CMK (cell line): ENCODE measurements around the gene OPN1LW.
"Not testable (repeated sequence)": the region's sequence is repeated elsewhere in the genome, so short reads cannot be mapped to it uniquely, and the experiment has no call there.

Experiments
- DNase-seq: peaks from one replicate; pipeline ENCODE4 v3.0.0-alpha.2; 2010; ENCODE audit warnings: low read depth

Gene OPN1LW

DNA sequence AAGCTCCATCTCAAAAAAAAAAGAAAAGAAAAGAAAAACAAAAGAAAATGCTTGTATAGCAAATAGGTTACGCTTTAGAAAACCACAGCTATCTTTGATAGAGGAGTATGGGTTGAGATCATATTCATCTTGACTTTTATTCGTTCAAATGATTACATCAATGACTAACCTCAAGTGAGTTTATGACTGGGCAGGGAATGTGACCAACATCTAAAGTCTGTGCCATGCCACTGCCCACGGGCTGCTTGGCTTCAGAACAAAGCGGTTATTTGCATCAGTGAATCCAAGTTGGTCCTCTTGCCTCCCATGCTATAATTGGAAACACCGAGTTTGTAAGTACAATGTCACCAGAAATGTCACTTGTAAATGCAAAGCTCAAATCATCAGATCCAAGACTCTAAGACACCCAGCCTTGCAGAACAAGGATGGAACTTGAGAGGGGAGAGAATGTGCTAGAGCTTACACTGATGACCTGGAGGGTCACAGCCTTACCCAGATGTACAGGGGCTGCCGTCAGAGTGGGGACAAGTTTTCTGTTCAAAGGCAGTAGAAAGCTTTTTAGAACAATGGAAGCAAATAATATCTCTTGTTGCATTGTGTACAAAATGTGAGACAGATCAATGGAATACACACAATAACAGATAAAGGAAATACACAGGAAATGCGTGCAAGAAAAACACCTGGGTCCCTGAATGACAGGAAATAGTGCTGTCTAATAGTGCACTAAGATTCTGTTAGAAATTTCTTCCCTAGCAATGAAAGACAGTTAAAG, 8.4 kb upstream of the OPN1LW start:
- no peak for DNase-seq

- peak; percentile 24 for DNase-seq
These were observed 7.3 kb upstream of the OPN1LW start for GRCh38 chrX:154136627-154137161.

DNA sequence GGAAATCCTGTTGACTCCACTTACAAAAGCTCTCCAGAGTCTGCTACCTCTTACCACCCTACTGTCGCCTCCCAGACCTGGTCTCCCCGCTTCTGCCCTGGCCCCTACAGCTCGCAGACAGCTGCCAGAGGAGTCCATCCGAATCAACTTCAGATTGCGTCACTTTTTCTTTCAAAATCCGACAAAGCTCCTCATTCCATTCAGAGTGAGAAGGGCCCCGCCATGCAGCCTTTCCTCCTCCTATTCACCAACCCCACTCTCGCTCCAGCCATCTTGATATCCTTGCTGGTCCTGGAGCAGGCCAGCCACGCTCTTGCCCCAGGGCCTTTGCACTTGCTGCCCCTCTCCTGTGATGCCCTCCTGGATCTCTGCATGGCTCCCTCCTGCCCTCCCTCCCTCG, 5.2 kb upstream of the OPN1LW start:
- no peak for DNase-seq

DNA sequence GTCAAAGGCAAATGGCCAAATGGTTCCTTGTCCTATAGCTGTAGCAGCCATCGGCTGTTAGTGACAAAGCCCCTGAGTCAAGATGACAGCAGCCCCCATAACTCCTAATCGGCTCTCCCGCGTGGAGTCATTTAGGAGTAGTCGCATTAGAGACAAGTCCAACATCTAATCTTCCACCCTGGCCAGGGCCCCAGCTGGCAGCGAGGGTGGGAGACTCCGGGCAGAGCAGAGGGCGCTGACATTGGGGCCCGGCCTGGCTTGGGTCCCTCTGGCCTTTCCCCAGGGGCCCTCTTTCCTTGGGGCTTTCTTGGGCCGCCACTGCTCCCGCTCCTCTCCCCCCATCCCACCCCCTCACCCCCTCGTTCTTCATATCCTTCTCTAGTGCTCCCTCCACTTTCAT, 3.8 kb upstream of the OPN1LW start:
- DNase-seq, result no peak

GRCh38 chrX:154140742-154141141, 3.3 kb upstream of the OPN1LW start:
- no peak for DNase-seq

DNA sequence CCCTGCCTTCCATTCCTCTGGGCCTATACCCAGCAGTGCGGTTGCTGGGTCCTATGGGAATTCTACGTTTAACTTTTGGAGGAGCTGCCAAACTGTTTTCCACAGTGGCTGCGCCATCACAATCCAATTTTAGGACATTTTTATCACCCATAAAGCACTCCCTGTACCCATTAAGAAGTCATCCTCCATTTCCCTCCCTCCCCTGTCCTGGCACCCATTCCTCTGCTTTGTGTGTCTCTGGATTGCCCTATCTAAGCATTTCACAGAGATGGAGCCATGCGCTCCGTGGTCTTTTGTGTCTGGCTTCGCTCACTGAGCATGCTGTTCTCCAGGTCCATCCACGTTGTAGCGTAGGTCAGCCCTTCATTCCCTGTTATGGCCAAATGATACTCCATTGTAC, 1.7 kb upstream of the OPN1LW start:
- DNase-seq, result no peak

- DNase-seq, result no peak
These were observed 895 bp upstream of the OPN1LW start for GRCh38 chrX:154142950-154143745.

DNA sequence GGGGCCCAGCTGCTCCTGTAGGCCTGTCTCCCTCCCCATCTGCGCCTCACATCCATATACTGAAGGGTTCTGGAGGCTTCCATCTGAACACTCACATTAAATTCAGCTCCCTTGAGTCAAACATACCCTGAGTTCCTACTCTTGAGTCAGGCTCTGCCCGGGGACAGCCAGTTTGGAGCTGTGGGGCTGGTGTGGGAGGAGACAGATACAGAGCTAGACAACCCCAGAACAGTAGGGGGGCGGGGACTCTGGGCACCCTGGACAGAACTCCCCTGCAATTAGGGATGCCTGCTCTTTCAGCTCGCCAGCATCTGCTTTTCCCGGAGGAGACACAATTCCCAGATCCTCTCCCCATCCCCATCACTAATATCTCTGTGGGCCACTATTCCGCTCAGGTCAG, 7.0 kb downstream of the OPN1LW start:
- not testable (repeated sequence) for DNase-seq

- DNase-seq, result not testable (repeated sequence)
These were observed 12.2 kb downstream of the OPN1LW start for GRCh38 chrX:154156221-154156620.

DNA sequence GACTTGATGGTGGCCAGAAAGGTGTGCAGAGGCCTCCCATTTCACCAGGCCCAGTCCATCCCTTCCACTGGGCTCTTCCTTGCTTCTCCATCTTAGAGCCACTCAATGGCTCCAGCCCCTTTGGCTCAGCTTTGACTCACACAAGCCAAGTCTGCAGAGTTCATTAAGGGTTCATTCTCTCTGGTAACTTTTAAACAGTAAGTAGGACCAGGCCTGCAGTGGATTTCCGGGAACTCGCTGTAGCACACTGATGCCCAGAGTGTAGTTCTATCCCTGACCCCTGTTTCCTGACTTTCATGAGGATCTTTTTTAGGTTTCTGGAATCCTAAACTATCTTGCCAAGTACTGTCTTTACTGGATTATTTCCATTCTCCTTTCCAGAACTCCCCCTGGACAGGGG, 13.2 kb downstream of the OPN1LW start:
- DNase-seq, result not testable (repeated sequence)

GRCh38 chrX:154159345-154159744, 15.3 kb downstream of the OPN1LW start:
- DNase-seq, result not testable (repeated sequence)

DNA sequence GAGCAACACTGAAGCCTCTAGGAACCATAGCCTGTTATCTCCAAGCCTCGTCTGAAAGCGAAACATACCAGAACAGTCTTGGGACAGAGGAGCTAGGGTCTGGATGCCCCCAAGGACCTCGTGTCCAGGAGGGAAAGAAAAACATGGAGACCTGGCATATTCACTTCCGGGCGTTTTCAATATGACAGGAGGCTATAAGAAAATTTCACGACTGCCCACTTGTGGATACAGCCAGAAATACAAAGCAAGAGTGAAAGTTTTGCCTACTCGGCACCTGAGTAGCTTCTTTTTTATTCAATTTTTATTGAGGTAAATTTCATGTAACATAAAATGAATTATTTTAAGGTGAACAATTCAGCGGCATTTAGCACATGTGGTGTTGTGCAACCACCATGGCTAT, 20.9 kb downstream of the OPN1LW start:
- not testable (repeated sequence) for DNase-seq

DNA sequence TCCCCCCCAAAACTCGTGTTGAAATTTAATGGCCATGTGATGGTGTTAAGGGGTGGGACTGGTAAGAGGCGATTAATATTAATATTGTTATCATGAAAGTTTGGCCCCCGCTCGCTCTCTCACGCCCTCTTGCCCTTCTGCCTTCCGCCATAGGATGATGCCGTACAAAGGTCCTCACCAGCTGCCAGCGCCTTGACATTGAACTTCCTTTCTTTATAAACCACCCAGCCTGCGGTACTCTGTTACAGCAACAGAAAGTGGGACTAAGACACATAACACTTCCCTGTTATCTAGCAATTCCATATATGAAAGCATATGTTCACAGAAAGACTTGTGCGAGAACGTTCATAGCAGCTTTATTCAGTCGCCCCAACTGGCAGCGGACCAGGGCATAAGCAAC, 24.3 kb downstream of the OPN1LW start:
- not testable (repeated sequence) for DNase-seq

GRCh38 chrX:154172535-154172943, 28.5 kb downstream of the OPN1LW start:
- not testable (repeated sequence) for DNase-seq

DNA sequence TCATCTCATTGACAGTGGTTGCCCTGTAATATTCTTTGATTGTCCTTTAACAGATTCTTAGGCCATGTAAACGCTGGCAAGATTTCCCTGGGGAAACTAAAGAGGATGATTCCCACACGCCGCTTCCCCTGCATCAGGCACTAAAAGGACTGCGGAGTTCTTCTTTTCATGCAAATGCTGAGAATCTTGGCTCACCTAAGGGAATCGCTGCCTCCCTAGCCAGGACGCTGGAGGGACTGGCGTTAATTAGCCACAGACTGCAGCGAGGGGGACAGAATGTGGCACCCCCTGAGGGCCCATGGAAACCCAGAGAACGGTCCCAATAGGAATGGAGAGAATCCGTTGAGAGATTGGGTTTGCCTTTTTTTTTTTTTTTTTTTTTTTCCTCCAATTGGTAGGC, 30.3 kb downstream of the OPN1LW start:
- DNase-seq, result not testable (repeated sequence)

GRCh38 chrX:154182296-154182695, 38.3 kb downstream of the OPN1LW start, which contains the start of gene OPN1MW:
TSS of gene OPN1MW (plus strand) at chrX:154182596. CDS start at chrX:154182678, 82 bp downstream.
- not testable (repeated sequence) for DNase-seq

- not testable (repeated sequence) for DNase-seq
These were observed 39.8 kb downstream of the OPN1LW start for GRCh38 chrX:154183794-154184193.

DNA sequence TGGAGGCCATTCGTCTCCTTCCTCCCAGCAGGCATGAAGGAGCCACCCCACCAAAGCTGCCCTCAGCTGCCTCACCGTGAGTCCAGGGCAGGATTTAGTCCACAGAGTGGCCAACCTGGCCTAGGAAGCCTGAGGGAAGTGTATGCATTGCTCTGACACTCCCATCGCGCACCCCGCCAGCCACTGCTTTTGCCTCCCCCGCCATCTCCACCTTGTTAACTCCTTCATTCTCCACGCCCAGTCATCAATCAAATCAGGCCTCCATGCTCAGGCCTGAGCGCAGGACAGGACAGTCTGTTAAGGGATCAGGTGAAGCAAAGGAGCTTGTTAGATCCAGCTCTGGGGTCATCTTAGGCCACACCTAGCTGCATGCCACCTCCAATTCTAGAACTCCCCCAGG, 48.8 kb downstream of the OPN1LW start:
- DNase-seq, result not testable (repeated sequence)

DNA sequence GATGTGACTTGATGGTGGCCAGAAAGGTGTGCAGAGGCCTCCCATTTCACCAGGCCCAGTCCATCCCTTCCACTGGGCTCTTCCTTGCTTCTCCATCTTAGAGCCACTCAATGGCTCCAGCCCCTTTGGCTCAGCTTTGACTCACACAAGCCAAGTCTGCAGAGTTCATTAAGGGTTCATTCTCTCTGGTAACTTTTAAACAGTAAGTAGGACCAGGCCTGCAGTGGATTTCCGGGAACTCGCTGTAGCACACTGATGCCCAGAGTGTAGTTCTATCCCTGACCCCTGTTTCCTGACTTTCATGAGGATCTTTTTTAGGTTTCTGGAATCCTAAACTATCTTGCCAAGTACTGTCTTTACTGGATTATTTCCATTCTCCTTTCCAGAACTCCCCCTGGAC, 50.3 kb downstream of the OPN1LW start:
- DNase-seq, result not testable (repeated sequence)

GRCh38 chrX:154196466-154196865, 52.4 kb downstream of the OPN1LW start:
- DNase-seq, result not testable (repeated sequence)
